22Rv1 (cell line): ENCODE results near the gene TNIP1.

Experiments used
- CTCF ChIP-seq: fragments of 450-650 bp; IDR thresholded peaks from 2 replicates; pipeline ENCODE4 v1.5.1; 2017; ENCODE audit warnings: mild to moderate bottlenecking
- ZFX ChIP-seq: fragments of 450-650 bp; IDR thresholded peaks from 2 replicates; pipeline ENCODE4 v1.6.1; 2017; ENCODE audit warnings: antibody characterized with exemption, borderline replicate concordance

- TF ChIP-seq CTCF = no peak
- TF ChIP-seq ZFX = no peak
These were observed 38.2 kb upstream of the TNIP1 start for GRCh38 chr5:151118913-151119575.
